SH-SY5Y (cell line): ENCODE data around the gene RAP1GAP2.

Experiments
- GATA2 ChIP-seq: IDR thresholded peaks from 2 replicates; pipeline ENCODE4 v1.6.1; 2011; ENCODE audit warnings: mild to moderate bottlenecking, low read depth, low read length
- GATA3 ChIP-seq: IDR thresholded peaks from 2 replicates; pipeline ENCODE4 v1.6.1; 2011; ENCODE audit warnings: low read depth, mild to moderate bottlenecking, low read length, moderate library complexity

DNA sequence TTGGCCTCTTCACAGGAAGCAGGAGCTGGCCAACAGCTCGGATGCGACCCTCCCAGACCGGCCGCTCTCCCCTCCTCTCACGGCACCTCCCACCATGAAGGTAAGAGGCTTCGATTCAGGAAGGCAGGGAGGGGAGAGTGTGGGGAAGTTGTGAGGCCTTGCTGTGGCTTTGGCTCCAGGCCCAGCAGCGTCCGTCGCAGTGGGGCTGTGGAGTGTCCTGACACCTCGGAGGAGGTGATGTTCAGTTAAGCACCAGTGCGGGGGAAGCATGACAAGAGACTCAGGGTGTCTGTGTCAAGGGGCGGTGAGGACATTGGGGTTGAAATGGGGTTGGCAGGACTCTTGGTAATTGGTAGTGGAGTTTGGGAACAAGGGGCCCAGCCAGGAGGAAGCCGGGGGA is 109.0 kb downstream of the RAP1GAP2 start:
- TF ChIP-seq GATA3 = no peak
- TF ChIP-seq GATA2 = no peak
